Measurements from ENCODE around the gene RFPL1.
"Not testable (repeated sequence)": the region's sequence is repeated elsewhere in the genome, so short reads cannot be mapped to it uniquely, and the experiment has no call there.

GRCh38 chr22:29412772-29413171 is 25.6 kb upstream of the RFPL1 start:
- TF ChIP-seq POLR2A, EP300 (IDR thresholded peaks at IDR 0.05): not testable (repeated sequence)
- peak in 2 of 7 experiments; percentile 23 to 53 for TF ChIP-seq CTCF (IDR thresholded peaks at IDR 0.05)

All from stomach (tissue), 4 donors.